ENCODE data around the gene QKI. TPM values are rescaled to one million over a fixed set of nuclear protein-coding genes. Genes with fewer than 3 reads are reported as not detected.
A peak's percentile ranks its signal among the peaks of the same experiment; 100 is the strongest.

The QKI gene
- total RNA-seq, 4 donors from 2014 or later = 229 to 300 (median 263) TPM

DNA sequence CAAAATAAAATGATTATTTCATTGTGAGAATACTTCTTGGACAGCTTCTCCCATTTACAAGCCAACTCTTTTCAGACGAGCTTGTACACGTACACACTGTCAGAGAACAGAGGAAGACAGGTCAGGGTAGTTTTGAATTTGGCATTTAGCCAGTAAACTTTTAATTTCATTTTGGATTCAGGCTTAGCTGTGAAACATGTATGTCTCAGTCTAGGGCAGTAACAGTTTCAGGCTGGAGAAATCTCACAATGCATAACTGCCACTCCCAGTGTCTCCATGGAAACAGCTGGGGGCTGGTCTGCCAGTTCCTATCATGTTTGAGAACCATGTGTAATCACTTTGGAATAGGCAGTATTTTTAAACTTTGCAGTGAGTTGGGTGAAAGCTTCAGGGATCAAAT is 22.0 kb upstream of the QKI start:
- ATAC-seq (ENCODE audit: low FRiP score) = peak; percentile 84
- TF ChIP-seq, protein P1, sequence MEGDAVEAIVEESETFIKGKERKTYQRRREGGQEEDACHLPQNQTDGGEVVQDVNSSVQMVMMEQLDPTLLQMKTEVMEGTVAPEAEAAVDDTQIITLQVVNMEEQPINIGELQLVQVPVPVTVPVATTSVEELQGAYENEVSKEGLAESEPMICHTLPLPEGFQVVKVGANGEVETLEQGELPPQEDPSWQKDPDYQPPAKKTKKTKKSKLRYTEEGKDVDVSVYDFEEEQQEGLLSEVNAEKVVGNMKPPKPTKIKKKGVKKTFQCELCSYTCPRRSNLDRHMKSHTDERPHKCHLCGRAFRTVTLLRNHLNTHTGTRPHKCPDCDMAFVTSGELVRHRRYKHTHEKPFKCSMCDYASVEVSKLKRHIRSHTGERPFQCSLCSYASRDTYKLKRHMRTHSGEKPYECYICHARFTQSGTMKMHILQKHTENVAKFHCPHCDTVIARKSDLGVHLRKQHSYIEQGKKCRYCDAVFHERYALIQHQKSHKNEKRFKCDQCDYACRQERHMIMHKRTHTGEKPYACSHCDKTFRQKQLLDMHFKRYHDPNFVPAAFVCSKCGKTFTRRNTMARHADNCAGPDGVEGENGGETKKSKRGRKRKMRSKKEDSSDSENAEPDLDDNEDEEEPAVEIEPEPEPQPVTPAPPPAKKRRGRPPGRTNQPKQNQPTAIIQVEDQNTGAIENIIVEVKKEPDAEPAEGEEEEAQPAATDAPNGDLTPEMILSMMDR (IDR thresholded peaks at IDR 0.05) = no peak
- DNase-seq (ENCODE audit: low spot score) = no peak

DNA sequence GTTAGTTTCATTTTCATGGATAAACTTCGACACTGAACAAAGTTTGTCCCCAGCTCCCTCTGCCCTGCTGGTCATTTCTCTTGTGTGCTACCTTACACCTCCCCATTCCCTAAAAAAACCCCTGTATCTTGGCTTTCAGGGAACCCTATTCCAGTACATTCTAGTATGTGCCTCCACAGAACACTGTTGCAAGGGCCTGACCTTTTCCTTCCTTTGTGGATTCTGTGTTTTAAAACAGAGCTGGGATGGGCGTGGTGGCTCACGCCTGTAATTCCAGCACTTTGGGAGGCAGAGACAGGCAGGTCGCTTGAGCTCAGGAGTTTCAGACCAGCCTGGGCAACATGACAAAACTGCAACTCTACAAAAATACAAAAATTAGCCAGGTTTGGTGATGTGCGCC is 20.6 kb upstream of the QKI start:
- no peak for DNase-seq (ENCODE audit: low spot score)
- ATAC-seq (ENCODE audit: low FRiP score) = no peak
- TF ChIP-seq, protein P1 (IDR thresholded peaks at IDR 0.05) = no peak

DNA sequence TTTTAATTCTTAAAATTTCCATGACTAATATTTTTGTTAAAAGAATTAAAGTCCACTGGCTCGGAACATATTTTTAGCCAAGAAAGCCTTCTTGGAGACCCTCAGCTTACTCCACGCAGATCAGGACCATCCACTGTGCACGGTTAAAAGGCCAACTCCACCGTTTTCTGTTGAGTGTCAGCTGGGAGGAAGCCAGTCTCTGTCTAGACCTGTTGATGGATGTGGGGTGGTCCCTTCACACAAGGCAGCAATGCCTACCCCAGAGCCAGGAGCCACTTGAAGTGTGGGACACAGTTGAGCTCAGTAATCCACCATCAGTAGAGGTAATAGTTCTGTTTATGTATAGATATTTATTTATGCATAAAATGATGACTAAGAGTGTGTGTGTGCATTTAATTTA is 19.9 kb upstream of the QKI start:
- no peak for ATAC-seq (ENCODE audit: low FRiP score)
- DNase-seq (ENCODE audit: low spot score) = no peak
- TF ChIP-seq, protein P1 (IDR thresholded peaks at IDR 0.05) = no peak

DNA sequence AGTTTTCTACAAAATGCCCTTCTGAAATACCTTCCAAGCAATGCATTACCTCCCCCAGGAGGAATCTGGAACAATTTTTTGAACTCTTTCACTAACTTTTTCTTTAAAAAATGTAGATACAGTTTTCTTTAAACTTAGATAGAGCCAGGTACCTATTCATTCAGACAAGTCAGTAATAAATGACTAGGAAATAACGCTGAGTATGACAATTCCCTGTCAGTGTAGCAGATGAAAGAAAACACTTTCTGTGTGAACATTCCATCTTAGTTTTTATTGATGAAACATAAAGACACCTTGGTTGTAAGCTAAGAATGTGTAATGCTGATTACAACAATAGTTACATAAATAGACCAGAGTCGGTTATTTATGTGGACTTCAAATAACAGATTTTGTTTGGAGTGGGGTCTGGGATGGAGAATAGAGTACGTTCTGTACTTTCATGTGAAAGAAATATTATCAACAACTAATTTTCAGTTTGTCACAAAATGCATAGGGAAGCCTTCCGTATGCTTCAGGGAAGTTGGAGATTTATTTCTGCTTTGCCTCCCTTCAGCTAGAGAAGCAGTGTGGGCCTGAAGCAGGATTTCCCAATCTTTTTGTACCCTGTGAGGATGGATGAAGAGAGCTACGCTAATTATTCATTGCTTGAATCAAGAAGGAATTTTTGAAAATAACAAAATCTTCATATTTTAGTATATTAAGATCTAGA is 19.2 kb upstream of the QKI start:
- no peak for ATAC-seq (ENCODE audit: low FRiP score)
- DNase-seq (ENCODE audit: low spot score) = no peak
- TF ChIP-seq, protein P1 (IDR thresholded peaks at IDR 0.05) = no peak

DNA sequence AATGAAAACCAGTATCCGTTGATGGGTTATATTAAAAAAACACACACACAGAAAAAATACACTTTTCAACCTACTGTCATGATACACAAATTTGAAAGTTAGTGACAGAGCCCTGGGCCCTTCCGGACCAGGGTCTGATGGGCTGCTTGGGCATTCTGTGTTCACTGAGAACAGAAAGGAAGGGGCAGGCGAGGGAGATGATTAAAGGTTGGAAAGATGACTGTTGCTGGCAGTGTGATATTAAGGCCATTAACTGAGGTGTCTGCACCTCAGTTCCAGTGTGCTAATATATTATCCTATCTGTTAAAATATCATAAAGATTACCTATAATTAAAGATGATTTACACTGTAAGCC is 18.7 kb upstream of the QKI start:
- TF ChIP-seq, protein P1 (IDR thresholded peaks at IDR 0.05) = no peak
- DNase-seq (ENCODE audit: low spot score) (no peak), ATAC-seq (ENCODE audit: low FRiP score) (no peak)

DNA sequence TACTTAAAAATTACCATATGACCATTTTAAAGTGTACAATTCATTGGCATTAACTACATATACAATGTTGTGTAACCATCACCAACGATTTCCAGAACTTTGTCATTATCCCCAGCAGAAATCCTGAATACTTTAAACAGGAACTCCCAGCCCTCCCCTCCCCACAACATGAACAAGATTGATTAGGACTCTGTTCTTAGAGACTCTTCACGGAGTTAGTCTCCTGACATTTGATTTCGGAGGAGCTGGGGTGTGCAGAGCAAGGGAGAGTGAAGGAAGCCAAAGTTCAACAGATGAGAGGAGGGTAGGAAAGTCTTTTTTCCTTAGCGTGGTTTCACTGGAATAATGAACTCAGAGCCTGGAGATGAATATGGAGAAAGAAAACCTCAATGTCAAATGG is 17.2 kb upstream of the QKI start:
- TF ChIP-seq, protein P1 (IDR thresholded peaks at IDR 0.05) = no peak
- ATAC-seq (ENCODE audit: low FRiP score) = no peak
- DNase-seq (ENCODE audit: low spot score) = no peak

DNA sequence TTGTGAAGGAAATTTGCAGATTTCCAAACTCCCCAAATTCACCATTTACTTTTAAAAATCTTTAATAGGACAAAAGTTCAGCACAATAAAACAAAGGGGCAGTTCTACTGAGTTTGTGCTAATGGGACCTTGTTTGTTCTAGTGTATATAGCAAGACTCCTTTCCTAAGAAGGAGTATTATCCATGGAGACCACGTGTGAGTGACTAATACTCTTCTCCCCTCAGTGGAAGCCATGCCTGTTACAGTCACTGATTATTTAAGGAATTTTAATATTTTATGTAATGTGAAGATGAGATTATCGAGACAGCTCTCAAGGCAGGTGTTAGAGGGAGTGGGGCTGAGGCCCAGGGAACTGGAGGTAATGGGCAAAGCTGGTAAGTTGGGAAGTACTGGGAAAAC is 16.4 kb upstream of the QKI start:
- DNase-seq (ENCODE audit: low spot score) (no peak), ATAC-seq (ENCODE audit: low FRiP score) (no peak)
- TF ChIP-seq, protein P1 (IDR thresholded peaks at IDR 0.05) = no peak
